ENCODE results near the gene HAPLN2. TPM values are rescaled to one million over a fixed set of nuclear protein-coding genes. Genes with fewer than 3 reads are reported as not detected.

HAPLN2 gene
- total and polyA plus RNA-seq, 2 of the 8 experiments (the other 6 are each of a cell fraction or from before 2014, with no cell fraction given), result 0.19 to 0.51 TPM

GRCh38 chr1:156652992-156653355 is 33.8 kb downstream of the HAPLN2 start:
- Histone ChIP-seq H4K8ac (ENCODE audit: extremely low read depth, insufficient read depth, low read length) (no peak overlapping the region), H2BK20ac (ENCODE audit: low read length) (no peak overlapping the region), H3K4me2 (ENCODE audit: insufficient read depth in 1 of 2, low read depth in 2 of 2, low read length in 2 of 2) (no peak overlapping the region), H3K79me2 (ENCODE audit: control insufficient read depth in 1 of 2, insufficient read depth in 2 of 2, low read length in 2 of 2) (no peaks in the 10 kb centered on the region), H2BK120ac (replicated peaks; ENCODE audit: low read depth, low read length) (no peak overlapping the region), H3K4me3 (ENCODE audit: extremely low read depth in 1 of 4, insufficient read depth in 2 of 4, low read depth in 3 of 4, low read length in 4 of 4) (no peak overlapping the region), H2BK5ac (ENCODE audit: low read depth, low read length) (no peak overlapping the region), H2BK12ac (ENCODE audit: low read depth, low read length) (no peak overlapping the region), H2AFZ (ENCODE audit: low read length) (no peak overlapping the region), H3K23ac (ENCODE audit: insufficient read length) (no peak overlapping the region), H2BK15ac (ENCODE audit: low read length) (no peak overlapping the region), H3K4ac (replicated peaks; ENCODE audit: insufficient read length, low read depth, low read length) (no peak overlapping the region), H3K9me3 (ENCODE audit: insufficient read depth in 2 of 2, low read depth in 1 of 2, low read length in 1 of 2) (no peaks in the 10 kb centered on the region), H3K4me1 (replicated peaks in 1 of 4; ENCODE audit: control insufficient read depth in 3 of 4, insufficient read depth in 4 of 4, low read length in 3 of 4) (peaks cover 2 to 9% (median 5%) of the 10 kb centered on the region in 4 experiments; a peak in 5 of 7 replicates), H3K27me3 (replicated peaks in 1 of 4; ENCODE audit: control insufficient read depth in 3 of 4, extremely low read depth in 1 of 4, insufficient read depth in 3 of 4, low read length in 3 of 4) (peaks cover 2 to 36% (median 26%) of the 10 kb centered on the region in 4 experiments), H3K18ac (ENCODE audit: extremely low read depth, low read length) (no peak overlapping the region), H3K14ac (ENCODE audit: insufficient read length) (no peak overlapping the region), H3K79me1 (ENCODE audit: low read depth, low read length) (no peaks in the 10 kb centered on the region), H3K27ac (ENCODE audit: low read depth, low read length) (no peak overlapping the region), H3K56ac (replicated peaks; ENCODE audit: insufficient read length, low read depth, low read length) (no peak overlapping the region), H3K23me2 (ENCODE audit: low read depth, low read length) (peaks cover 7% of the 10 kb centered on the region), H2AK5ac (ENCODE audit: low read depth, low read length) (no peak overlapping the region), H4K91ac (replicated peaks; ENCODE audit: insufficient read length, low read length) (no peak overlapping the region), H3K9ac (replicated peaks in 1 of 4; ENCODE audit: extremely low read depth in 1 of 4, low read depth in 3 of 4, low read length in 3 of 4) (no peak overlapping the region), H3K36me3 (ENCODE audit: control insufficient read depth in 2 of 4, insufficient read depth in 4 of 4, low read length in 3 of 4) (no peaks in the 10 kb centered on the region), H4K5ac (ENCODE audit: insufficient read length, low read depth, low read length) (no peak overlapping the region), H4K20me1 (replicated peaks in 1 of 2; ENCODE audit: control insufficient read depth in 1 of 2, insufficient read depth in 2 of 2, low read length in 2 of 2) (peaks cover 0 to 2% of the 10 kb centered on the region in 2 experiments)
- CTCF ChIA-PET (ENCODE audit: partially characterized antibody), result interaction anchor here (1.0 to 43.0 kb wide), 10 partner anchors 7 to 193 kb away, joined by 3 to 868 read pairs (median 10); partner anchors contain the start of genes BCAN, CRABP2, HAPLN2 and NES
- TF ChIP-seq BACH1 (IDR thresholded peaks at IDR 0.05; ENCODE audit: low read length), result no peak
- no peak for TF ChIP-seq TCF12 (IDR thresholded peaks at IDR 0.05; ENCODE audit: low read depth, low read length)
- TF ChIP-seq GTF2F1 (IDR thresholded peaks at IDR 0.05; ENCODE audit: borderline replicate concordance, low read depth, low read length), result no peak
- TF ChIP-seq SIX5 (IDR thresholded peaks at IDR 0.05; ENCODE audit: low read depth, low read length), result no peak
- TF ChIP-seq TBP (IDR thresholded peaks at IDR 0.05; ENCODE audit: low read depth, low read length), result no peak
- TF ChIP-seq EP300 (IDR thresholded peaks at IDR 0.05; ENCODE audit: borderline replicate concordance in 1 of 2, low read depth in 2 of 2, low read length in 2 of 2), result no peak
- TF ChIP-seq SP4 (IDR thresholded peaks at IDR 0.05; ENCODE audit: low read length), result no peak
- no peak for TF ChIP-seq TAF7 (optimal IDR thresholded peaks at IDR 0.05; ENCODE audit: borderline replicate concordance, low read depth, low read length)
- no peak for TF ChIP-seq RAD21 (IDR thresholded peaks at IDR 0.05 in 1 of 2, conservative IDR thresholded peaks at IDR 0.05 in 1 of 2; ENCODE audit: low read depth in 2 of 2, low read length in 2 of 2)
- FAIRE-seq (no peak), DNase-seq (ENCODE audit: low read depth in 1 of 2, low spot score in 2 of 2) (no peak)
- POLR2A ChIA-PET (ENCODE audit: partially characterized antibody), result interaction anchor here (0.7 to 2.6 kb wide), 8 partner anchors 10 to 61 kb away, joined by 3 to 13 read pairs (median 3); partner anchors contain the start of genes BCAN, NAXE and NES
- WGBS, 2 experiments (ENCODE audit: extremely low coverage in 1 of 2, insufficient coverage in 1 of 2, insufficient read length in 1 of 2, insufficient replicate concordance in 2 of 2, low coverage in 1 of 2, low lambda C conversion rate in 2 of 2, missing lambda C conversion rate in 1 of 2), result 90% methylated on average over 9 of the region's 9 CpGs; no CpG with 5 or more reads in 1 of the 2 experiments

Measured in H1 (cell line).